Measurements from ENCODE around the gene ATXN7L3. TPM values are rescaled to one million over a fixed set of nuclear protein-coding genes. Genes with fewer than 3 reads are reported as not detected.

The ATXN7L3 gene
- total RNA-seq, 4 donors from 2014 or later, result 4.6 to 98.4 (median 36.2) TPM

- no peak overlapping the region for H3K27ac ChIP-seq
- no peak overlapping the region for H3K4me3 ChIP-seq
- H3K27me3 ChIP-seq, result no peaks in the 10 kb centered on the region
- TF ChIP-seq POLR2A (IDR thresholded peaks at IDR 0.05), result no peak
- TF ChIP-seq, protein P1, sequence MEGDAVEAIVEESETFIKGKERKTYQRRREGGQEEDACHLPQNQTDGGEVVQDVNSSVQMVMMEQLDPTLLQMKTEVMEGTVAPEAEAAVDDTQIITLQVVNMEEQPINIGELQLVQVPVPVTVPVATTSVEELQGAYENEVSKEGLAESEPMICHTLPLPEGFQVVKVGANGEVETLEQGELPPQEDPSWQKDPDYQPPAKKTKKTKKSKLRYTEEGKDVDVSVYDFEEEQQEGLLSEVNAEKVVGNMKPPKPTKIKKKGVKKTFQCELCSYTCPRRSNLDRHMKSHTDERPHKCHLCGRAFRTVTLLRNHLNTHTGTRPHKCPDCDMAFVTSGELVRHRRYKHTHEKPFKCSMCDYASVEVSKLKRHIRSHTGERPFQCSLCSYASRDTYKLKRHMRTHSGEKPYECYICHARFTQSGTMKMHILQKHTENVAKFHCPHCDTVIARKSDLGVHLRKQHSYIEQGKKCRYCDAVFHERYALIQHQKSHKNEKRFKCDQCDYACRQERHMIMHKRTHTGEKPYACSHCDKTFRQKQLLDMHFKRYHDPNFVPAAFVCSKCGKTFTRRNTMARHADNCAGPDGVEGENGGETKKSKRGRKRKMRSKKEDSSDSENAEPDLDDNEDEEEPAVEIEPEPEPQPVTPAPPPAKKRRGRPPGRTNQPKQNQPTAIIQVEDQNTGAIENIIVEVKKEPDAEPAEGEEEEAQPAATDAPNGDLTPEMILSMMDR (IDR thresholded peaks at IDR 0.05), result no peak
- H3K9me3 ChIP-seq, result no peaks in the 10 kb centered on the region
- no peaks in the 10 kb centered on the region for H3K4me1 ChIP-seq
- no peak for DNase-seq
- intact Hi-C loops (cut with DNase I; ENCODE audit: low total_unique reads), result no loop called here
- no peaks in the 10 kb centered on the region for H3K36me3 ChIP-seq
Measured at GRCh38 chr17:44171931-44172455, 27.7 kb downstream of the ATXN7L3 start.

DNA sequence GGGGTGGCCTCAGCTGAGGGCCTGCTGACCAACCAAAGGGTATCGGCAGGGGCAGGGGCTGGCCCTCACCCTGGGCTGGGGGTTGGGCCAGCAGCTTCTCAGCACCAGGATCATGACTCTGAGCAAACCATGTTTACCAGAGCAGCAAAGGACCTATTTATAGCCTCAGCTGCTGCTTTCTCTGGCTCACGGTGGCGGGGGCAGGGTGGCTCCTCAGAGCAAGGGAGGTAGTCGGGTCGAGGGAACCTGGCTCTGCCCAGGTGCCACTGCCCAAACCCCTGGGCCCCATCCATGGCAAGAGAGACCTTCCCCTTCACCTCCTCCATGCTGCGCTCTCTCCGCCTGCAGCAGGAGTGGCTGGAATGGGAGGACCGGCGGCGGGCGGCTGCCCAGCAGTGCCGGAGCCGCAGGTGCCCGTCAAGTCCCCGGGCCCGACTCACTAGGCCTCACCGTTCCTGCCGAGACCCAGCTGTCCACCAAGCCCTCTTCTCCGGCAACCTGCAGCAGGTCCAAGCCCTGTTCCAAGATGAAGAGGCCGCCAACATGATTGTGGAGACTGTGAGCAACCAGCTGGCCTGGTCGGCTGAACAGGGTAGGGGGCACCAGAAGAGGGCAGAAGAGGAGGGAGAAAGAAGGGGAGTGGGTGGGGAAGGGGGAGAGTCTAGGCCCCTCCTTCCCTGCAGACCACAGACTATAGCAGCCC is 29.0 kb downstream of the ATXN7L3 start, which contains the start of gene ASB16:
Gene ASB16, plus strand, starts transcription at position 206 of the 703 bp plus-strand sequence. Its CDS starts 86 bp downstream, at position 292.
- H3K36me3 ChIP-seq, result no peaks in the 10 kb centered on the region
- H3K4me1 ChIP-seq, result no peaks in the 10 kb centered on the region
- H3K27ac ChIP-seq, result peak within 1 kb of the TSS; percentile 61 to 84
- TF ChIP-seq, protein P1 (IDR thresholded peaks at IDR 0.05), result no peak
- TF ChIP-seq POLR2A (IDR thresholded peaks at IDR 0.05), result peak in 1 of 2 donors; percentile 19
- peak in 1 of 2 donors; percentile 41 for DNase-seq
- peak within 1 kb of the TSS; percentile 22 to 23 for H3K4me3 ChIP-seq
- no peaks in the 10 kb centered on the region for H3K9me3 ChIP-seq
- H3K27me3 ChIP-seq, result no peaks in the 10 kb centered on the region
- intact Hi-C loops (cut with DNase I; ENCODE audit: low total_unique reads), result no loop called here

GRCh38 chr17:44170135-44170498 is 29.6 kb downstream of the ATXN7L3 start:
- intact Hi-C loops (cut with DNase I; ENCODE audit: low total_unique reads), result no loop called here
- Histone ChIP-seq H3K27ac (peak overlapping the region; percentile 61 to 84), H3K4me1 (no peaks in the 10 kb centered on the region), H3K4me3 (peak overlapping the region in 1 of 2 donors; percentile 23), H3K9me3 (no peaks in the 10 kb centered on the region), H3K27me3 (no peaks in the 10 kb centered on the region), H3K36me3 (no peaks in the 10 kb centered on the region)
- no peak for DNase-seq
- no peak for TF ChIP-seq POLR2A (IDR thresholded peaks at IDR 0.05)
- TF ChIP-seq, protein P1 (IDR thresholded peaks at IDR 0.05), result no peak

DNA sequence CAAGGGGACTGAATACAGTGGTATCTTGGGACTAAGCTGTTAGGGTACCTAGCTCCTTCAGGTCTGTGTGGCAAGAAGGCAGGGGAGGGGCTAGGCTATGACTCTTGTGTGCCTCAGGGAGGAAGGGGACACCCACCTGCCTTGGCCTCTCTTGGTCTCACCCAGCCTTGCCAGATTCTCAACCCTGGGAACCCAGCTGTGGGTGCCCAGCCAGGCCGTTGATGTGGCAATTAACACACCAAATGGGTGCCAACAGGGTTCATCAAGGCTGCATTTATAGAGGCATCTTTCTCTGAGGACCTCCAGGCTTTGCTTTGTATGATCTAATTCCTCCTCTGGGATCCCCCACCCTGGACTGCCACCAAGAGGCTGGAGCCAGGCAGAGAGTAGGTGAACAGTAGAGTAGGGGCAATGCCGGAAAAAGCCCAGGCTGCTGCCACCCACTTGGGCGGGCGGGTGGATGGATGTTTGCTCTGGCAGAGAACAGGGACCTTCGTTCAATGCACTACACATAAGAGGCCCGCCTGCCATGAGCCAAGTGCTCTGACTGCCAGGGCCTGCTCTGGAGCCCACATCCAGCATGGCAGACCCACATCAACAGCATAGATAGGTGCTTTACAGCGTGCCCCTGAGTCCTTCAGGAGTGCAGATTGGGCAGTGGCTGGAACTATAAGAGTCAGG is 32.4 kb downstream of the ATXN7L3 start:
- intact Hi-C loops (cut with DNase I; ENCODE audit: low total_unique reads), result no loop called here
- H3K4me3 ChIP-seq, result no peak overlapping the region
- no peaks in the 10 kb centered on the region for H3K9me3 ChIP-seq
- H3K27me3 ChIP-seq, result no peaks in the 10 kb centered on the region
- H3K36me3 ChIP-seq, result no peaks in the 10 kb centered on the region
- no peak overlapping the region for H3K27ac ChIP-seq
- DNase-seq, result no peak
- TF ChIP-seq POLR2A (IDR thresholded peaks at IDR 0.05), result no peak
- TF ChIP-seq, protein P1 (IDR thresholded peaks at IDR 0.05), result no peak
- no peaks in the 10 kb centered on the region for H3K4me1 ChIP-seq

GRCh38 chr17:44164476-44164875 is 35.2 kb downstream of the ATXN7L3 start:
- no peak for DNase-seq
- H3K36me3 ChIP-seq, result no peaks in the 10 kb centered on the region
- no peak overlapping the region for H3K4me3 ChIP-seq
- H3K27ac ChIP-seq, result no peak overlapping the region
- TF ChIP-seq POLR2A (IDR thresholded peaks at IDR 0.05), result no peak
- TF ChIP-seq, protein P1 (IDR thresholded peaks at IDR 0.05), result no peak
- no peaks in the 10 kb centered on the region for H3K4me1 ChIP-seq
- intact Hi-C loops (cut with DNase I; ENCODE audit: low total_unique reads), result no loop called here
- no peaks in the 10 kb centered on the region for H3K27me3 ChIP-seq
- H3K9me3 ChIP-seq, result no peaks in the 10 kb centered on the region

All from uterus (tissue), 4 donors.